HCEC 1CT (cell line): ENCODE measurements around the gene TPK1.

Source experiments
- DNase-seq: peaks from one replicate; pipeline ENCODE4 v3.0.0-alpha.2; 2017

Gene TPK1

DNA sequence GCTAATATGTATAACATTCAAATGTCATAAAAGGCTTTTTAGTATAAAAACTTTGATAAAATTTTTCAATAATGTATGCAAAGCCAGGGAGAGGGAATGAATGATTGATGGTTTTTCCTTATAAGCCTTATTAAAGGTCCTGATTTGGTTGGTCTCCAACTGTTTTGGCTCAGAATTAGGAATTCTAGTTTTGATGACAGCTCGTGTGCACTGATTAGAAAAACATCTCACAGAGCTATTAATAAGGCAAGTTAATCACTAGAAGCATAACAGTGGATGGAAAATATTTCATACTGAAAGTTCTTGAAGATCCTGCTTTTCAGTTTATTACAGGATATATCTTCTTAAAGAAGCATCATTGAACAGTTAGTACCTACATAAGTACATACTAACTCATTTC, 317.5 kb downstream of the TPK1 start:
- DNase-seq = no peak

DNA sequence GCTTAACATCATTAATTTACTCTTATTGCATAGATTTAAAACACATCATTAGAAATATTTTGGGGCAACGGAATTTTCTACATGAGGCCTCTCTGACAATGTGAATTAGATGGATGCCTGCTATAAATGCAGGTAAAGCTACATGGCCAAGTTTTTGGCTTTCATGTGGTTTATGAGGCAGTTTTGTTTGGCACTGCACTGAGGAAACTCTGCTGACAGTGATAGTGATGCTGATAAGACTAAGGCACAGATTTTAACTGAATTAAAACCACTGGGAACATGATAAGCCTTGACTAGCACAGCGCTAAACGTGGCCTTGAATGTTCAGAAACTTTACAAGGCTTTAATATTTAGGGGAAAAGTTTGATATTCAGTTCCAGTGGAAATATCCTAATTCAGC, 318.1 kb downstream of the TPK1 start:
- DNase-seq = no peak

DNA sequence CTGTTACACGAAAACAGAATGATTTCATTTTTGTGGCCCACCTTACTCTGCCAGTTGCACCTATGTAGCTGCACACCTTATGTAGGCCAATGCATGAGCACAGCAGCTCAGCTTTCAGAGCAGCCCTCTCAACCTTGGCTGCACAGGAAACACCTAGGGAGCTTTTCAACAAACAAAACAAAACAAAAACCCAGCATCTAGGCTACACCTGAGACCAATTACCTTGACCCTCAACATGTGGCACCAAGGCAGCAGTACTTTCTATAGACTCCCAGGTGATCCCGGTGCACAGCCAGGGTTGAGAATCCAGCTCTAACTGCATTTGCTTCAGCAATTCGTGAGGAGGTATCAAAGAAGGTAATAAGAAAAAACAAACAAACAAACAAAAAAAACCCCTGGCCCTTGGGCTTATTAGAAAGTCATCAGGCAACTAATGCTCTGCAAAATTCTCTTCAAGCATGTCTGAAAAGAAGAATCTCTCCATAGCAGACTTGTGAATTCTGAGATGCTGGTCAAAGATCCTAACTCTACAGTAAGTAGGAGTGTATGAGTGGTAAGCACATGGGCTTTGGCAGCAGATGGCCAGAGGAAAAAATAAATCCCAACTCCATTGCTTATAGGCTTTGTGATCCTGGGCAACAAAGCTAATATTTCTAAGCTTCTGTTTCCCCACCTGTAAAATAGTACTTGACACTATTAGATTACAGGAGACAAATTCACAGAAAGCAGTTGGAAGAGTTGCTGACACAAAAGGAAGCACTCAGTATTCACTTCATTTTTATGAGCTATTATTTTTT, 318.9 kb downstream of the TPK1 start:
- DNase-seq = no peak

DNA sequence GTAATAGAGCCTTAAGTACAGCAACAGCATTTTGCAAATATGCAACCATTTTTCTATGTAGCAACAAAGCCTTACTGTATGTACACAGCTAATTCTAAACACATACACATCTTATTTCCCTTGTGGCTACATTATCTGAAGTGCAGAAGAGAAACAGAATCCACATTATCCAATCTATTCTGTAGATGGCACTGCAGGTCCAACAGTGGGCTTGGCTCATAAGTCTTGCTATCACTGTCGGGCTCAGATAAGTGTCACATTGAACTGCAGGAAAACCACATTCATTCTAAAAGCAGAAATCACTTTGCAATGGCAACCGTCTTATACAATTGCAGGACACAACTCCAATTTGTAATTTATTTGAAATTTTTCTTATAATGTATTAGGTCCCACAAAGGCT, 322.5 kb downstream of the TPK1 start:
- DNase-seq = peak; percentile 6

DNA sequence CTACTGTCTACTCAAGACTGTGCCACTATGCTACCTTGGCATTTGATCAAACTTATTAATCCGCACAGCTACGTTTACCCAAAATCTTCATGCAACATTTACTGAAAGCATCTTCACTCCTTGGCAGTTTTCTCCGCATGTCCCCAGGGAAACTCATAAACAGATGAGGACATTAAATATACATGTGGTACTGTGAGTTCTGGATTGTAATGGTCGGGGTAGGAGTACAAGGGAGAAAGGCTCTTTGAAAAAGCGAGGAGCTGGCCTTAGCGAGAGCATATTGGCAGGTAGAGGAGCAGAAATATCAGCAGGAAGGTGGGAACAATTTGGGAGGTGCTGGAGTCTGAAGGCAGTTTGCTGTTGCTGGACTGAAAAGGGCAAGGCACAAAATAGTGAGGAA, 325.2 kb downstream of the TPK1 start:
- no peak for DNase-seq

DNA sequence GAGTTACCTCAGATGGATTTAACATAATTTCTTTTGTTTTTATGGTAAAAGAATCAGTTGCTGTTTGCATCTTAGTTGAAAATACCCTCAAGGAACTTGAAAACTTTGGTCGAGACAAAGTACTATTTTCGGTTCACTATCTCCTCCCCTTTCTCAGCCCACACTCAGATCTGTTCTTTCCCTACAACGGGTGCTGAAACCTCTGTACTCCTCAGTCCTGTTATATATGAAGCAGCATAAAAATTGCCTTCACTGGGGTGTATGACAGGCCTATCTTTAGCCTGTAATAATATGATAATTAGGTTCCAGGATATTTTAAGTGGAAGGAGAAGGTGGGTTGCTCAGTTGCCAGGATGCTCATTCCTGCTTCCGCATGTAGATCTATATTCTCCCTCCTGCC, 327.2 kb downstream of the TPK1 start:
- no peak for DNase-seq

DNA sequence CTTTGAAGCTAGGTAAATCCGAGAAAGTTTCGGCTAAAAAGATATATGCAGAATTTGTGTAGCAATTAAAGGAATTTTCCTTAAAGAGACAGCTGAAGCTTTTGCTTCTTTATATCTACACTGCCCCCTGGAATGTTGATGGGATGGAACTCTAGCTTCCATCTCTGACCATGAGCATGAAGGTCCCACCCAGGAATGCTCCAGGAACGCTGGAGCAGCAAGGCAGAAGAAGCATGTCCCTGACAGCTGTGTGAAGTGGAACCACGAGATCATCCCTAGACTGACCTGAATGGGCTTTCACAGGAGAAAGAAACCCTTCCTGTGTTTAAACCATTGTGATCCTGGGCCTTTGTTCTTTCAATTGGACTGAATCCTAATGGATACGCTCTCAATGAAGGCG, 332.6 kb downstream of the TPK1 start:
- DNase-seq = no peak

DNA sequence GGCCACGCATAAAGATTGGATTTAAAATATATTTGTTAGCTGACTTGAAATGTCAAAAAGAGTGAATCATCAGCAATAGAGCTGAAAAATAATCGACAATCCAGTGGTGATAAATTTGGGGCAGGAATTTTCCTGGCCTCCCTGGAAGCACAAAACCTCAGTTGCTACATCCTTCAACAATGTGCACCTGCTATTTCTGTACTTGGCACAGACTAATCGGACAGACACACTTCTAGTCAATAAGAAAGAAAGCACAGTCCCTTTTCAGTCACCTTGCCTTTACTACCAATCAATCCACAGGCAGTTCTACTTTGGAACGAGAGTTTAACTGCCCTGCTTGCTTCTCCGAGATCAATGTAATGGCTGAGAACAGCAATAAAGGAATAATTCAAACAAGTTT, 335.6 kb downstream of the TPK1 start:
- no peak for DNase-seq

DNA sequence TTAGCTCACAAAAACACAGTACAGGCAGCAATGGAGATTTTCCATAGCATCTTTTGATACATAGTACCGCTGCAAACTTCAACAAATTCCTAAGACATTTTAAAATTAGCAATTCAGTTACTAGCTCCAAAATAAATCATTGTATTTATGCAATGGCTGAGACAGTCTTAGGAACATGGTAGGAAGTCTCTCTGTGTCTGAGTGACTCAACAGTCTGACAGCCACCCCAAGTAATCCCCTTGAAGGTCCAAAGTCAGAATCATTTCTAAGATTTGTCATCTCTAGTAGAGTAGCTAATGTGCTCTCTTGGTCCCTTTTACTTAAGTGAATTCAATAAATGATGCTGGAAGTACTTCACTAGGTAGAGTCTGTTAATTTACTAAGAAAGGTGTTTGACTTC, 338.6 kb downstream of the TPK1 start:
- DNase-seq = peak; percentile 32

DNA sequence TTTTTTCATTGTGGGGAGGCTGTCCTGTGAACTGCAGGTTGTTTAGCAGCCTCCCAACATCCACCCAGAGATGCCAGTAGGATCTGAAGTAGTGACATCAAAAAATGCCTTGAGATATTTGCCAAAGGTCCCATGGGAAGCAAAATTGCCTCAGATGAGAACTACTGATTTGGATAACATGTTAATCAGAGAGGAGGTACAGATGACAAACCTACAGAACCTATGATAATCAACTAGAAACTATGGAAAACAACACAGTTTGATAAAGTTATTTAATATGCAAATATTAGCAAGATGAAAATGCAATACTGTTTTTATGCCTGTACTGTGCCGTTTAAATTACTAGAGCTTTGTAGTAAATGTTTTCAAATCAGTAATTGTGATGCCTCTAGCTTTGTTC, 341.5 kb downstream of the TPK1 start:
- no peak for DNase-seq

DNA sequence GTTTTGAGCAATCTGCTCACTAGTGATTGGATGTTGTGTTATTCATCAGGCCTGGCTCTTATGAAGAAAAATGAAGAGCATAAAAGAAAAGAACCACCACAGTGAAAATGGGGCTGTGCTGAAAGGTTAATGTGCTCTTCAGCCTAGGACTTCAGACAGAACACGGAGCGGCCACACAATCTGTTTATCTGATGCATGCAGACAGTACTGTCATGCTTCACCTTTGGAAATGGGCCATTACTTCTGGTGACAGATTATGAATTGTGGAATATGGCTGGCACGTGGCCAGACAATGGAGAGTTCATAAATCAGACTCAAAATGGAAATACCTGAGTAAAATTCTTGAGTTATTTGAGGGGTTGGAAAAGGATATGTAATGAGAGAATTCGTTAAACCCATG, 346.3 kb downstream of the TPK1 start:
- DNase-seq = no peak

DNA sequence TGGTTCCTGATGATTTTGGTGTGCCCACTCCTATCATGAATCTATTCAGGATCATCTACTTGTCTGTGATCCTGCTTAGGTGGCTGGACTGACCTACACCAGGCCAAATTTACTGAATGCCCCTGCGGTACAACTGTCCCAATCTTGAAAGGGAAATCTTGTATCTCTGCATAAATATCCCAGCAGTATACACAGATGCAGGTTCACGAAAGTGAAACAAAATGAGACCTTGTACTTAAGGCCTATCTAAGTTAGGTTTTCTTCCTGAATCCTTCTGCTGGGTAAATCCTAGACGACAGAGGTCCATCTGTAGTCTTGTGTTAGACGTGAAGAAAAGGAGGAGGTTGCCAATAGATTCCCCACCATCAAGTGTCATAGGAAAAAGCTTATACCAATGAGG, 346.9 kb downstream of the TPK1 start:
- DNase-seq = no peak

DNA sequence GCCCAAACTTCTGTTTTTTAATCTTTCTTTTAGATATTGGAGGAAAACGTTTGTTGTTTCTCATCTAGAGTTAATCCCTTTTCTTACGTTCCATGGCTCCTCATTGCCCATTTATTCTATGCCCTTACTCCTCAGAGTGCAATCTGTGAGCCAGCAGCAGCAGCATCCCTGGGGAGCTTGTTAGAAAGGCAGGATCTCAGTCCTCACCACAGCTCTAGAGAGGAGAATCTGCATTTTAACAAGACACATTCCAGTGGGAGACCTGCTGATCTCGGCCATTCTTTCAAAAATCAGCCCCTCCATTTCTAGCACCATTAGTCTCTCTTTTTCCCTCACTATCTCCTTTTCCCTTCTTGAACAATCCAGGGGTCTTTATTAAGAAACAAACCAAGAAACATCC, 348.0 kb downstream of the TPK1 start:
- DNase-seq = no peak

DNA sequence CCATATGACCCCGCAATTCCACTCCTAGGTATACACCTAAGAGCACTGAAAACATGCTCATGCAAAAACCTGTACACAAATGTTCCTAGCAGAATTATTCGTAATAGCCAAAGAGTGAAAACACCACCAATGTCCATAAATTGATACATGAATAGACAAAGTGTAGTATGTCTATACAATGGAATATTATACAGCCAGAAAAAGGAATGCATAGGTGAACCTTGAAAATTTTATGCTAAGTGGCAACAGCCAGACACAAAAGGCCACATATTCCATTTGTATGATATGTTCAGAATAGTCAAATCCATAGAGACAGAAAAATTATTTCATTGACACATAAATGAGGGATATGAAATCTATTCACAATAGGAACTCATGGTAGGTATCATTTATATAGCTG, 351.4 kb downstream of the TPK1 start:
- no peak for DNase-seq

DNA sequence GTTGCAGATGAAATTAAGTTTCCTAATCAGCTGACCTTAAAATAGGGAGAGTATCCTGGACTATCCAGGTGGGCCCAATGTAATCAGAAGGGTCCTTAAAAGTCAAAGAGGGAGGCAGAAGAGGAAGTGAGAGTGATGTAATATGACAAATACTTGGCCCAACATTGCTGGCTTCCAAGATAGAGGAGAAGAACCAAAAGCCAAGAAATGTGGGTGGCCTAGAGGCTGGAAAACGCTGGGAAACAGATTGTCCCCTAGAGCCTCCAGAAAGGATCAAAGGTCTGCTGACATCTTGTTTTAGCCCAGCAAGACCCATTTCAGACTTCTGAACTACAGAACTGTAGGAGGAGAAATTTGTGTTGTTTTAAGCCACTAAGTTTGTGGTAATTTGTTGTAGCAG, 352.7 kb downstream of the TPK1 start:
- no peak for DNase-seq

DNA sequence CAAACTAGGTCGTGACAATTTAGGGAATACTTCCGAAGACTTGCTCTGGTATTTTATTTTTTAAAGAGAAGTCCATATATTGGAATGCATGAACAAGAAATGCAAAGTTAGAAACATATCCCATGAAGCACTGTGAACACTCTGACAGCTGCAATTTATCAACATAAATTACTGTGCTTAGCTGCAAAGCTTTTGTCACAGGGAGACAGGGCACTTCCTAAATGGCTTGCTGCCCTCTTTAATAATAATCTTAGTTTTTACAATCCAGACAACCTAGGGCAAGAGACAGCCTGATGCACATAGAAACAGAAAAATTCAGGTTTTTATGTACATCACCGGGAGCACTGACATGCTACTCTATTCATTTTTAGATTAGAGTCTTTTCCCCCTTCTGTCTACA, 354.0 kb downstream of the TPK1 start:
- DNase-seq = no peak

DNA sequence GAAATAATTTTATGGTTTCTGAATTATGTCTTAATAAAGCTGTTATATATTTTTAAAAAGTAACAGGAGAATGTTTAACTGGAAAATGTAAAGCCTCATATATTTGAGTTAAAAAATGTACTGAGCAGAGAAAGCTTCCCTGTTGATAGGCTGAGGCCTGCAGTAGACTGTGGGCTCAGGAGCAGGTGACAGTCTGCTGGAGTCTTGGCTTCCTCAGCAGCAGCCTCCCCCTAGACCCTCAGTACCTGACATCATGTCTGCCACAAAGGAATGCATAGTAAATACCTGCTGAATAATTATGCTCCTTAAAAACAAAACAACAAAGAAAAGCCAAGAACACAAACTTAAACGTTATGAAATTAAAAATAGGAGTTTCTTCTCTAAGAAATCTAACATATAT, 358.5 kb downstream of the TPK1 start:
- no peak for DNase-seq

DNA sequence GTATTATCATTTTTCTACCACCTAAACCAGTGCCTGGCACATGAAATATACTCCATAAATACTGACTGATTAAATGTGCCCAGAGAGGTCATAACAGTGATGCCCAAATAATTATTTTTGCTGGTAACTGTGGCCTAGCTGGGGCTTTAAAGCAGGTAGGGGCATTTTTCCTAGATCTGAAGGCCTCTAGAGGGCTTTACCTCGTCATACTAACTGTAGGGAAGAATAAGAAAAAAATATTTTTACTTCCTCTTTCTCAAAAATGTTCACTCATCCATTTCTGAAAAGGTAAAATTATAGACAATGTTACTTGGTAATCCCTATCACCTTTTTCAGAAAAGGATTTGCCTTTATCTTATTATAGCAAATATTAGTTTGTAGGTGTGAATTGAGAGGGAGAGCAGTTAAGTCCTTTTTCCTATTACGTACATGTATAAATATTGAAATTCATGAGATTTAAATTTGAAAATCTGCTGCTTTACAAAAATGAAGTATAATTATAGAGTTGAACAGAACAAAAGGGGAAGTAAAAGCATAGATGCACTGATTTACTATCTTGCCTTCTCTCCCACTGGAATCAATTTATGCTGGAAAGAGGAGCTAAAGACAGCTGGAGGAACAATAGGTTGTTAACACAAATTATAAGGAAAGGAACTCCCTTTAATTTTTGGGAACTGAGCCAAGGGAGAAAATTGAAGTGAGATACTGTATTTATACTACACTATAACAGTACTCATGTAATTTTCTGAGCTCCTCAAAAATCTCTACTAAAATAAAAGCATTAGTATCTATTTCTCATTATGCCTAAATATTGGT, 360.8 kb downstream of the TPK1 start:
- DNase-seq = no peak

DNA sequence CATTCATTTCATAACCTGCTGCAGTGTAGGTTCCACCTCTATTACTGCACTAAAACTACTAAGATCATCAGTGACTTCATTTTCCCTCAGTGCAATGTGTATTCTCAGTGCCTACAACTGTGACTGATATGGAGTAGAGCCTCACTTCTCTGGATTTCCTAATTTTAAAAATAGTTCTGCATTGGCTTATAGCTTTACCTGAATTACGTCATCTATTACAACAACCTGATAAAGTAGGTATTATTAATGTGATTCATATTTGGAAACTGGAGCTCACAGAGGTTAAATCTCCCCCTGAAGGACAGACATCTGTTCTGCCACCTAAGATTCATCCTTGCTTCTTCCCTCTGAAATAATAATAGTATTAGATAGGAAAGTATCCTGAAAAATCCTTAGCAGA, 361.5 kb downstream of the TPK1 start:
- no peak for DNase-seq

DNA sequence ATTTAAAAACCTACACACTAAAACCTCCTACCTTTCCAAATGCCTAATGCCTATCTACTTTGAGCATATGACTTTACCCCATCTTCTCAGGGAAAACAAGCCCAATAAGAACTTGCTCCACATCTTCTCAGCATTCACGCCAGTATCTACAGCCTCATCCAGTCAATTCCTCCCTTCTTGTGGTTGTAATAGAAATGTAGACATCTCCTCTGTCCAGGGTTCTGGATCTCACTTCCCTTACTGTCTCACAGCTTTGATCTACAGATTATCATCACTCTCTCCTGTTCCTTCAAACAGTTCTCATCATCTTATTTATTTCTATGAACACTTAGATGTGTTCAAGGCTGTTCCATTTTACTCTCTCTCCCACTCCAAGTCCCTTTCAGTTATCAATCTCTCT, 361.9 kb downstream of the TPK1 start:
- no peak for DNase-seq

DNA sequence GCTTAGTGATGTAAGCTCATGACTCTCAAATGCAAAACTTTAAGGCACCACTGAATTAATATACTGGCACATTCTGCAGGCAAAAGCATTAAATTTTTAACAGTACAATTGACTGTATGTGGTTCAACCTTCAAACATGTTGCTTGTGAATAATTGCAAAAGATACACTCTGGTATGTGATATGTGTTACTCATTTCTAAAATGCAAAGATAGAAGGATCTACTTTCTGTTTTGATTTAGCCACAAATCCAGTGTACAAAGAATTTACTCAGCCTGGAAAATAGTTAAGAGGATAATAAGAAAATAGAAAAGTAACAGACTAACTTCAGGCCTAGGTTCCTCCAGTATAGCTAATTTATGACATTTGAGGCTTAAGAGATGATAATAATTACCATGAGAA, 365.8 kb downstream of the TPK1 start:
- no peak for DNase-seq

DNA sequence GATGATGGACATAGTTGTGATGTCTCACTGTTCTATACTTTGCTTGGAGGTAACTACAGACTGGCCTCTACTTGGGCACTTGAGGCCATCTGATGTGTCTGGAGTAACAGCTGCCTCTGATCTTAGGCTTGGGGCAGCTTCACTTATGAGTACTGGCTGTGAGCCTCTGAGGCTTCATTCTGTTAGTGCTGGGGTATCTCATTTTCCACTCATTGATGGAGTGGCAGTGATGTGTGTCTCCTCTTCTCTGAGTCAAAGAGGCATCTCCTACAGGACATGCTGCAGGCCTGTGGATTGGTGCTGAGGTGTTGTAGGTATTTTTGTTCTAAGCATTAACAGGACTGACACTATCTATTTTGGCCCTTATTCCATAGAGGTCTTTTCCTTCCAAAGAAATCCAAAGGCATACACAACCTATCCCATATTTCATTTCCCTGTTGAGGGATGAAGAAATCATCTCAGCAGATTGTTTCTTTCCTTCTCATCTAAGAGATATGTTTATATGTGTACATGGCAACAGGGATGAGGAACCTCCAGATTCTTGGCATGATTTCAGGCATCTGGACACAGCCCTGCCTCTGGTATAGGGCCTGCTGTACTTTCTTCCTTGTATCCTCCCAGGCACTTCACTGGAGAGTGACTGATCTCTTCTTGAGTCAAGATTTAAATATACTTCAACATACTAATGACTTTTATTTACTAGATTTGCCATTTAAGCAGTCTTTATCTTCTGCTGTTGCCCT, 366.7 kb downstream of the TPK1 start:
- peak; percentile 52 for DNase-seq

DNA sequence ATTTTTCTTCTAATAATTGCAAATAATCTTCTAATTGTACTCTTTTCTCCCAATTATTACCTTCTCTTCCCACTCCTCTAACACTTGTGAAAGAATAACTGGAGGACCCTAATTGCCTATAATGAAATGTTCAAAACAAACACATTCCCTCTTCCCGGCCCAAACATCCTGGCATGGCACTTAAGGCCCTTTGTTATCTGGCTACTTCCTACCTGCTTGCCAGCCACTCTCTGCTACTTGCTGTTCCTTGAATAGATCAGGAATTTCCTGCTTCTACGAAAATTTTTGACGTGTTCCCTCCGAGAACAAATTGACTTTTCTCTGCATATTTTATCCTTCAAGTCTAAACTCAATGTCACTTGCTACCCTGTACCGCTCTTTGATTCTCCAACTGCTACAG, 376.2 kb downstream of the TPK1 start:
- DNase-seq = no peak

DNA sequence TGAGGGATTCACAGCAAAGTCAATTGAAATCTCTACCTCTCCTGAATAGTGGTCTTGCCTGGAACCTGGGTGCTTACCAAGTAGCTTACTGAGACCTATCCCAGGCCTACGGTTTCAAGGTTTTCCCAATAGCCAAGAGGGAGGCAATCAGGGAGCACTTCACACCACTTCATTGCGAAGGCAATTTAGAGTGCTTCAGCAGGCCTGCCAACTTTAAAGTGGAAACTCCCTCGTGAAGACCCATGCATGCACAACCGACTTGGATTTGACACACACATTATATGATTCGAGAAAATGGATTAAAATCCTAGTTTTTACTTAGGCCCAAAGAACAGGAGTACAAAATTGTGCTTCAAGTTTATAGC, 380.8 kb downstream of the TPK1 start:
- no peak for DNase-seq
